Panc1 (cell line): ENCODE results near the gene DENND5B. TPM values are rescaled to one million over a fixed set of nuclear protein-coding genes. Genes with fewer than 3 reads are reported as not detected.
A peak's percentile ranks its signal among the peaks of the same experiment; 100 is the strongest.
"Not testable (repeated sequence)": the region's sequence is repeated elsewhere in the genome, so short reads cannot be mapped to it uniquely, and the experiment has no call there.

Experiments used
- ATAC-seq: fragments of 200-7000 bp; cut with Tn5 transposase; 2 replicates; pipeline ENCODE4 v1.9.1; 2020; ENCODE audit warnings: mild to moderate bottlenecking, moderate library complexity
- BruUV-seq: library from RNA; stranded (reverse); fragments of 400-500 nt; replicated peaks from 2 replicates; lab custom pipeline; 2021; lab: Mats Ljungman, UMichigan
- CTCF ChIA-PET: fragments of 300-600 bp; sonication (Branson Sonifier 250); formaldehyde crosslinking; loops from one replicate; lab custom pipeline; 2022; ENCODE audit warnings: antibody characterized with exemption; lab: Charles Lee
- POLR2A ChIA-PET: fragments of 300-600 bp; sonication (Branson Sonifier 250); formaldehyde crosslinking; loops from one replicate; lab custom pipeline; 2022; ENCODE audit warnings: antibody characterized with exemption; lab: Charles Lee
- DNase-seq: peaks from one replicate; pipeline ENCODE4 v3.0.0-alpha.2; 2010; ENCODE audit warnings: low read depth, low spot score
- H3K27ac ChIP-seq: 2 replicates; pipeline ENCODE4 v1.5.1; 2011; ENCODE audit warnings: mild to moderate bottlenecking, low read length, inconsistent platforms
- H3K27me3 ChIP-seq: fragments of 200-500 bp; sonication (Bioruptor generic); 2 replicates; pipeline ENCODE4 v1.6.0; 2014; ENCODE audit warnings: low read length, inconsistent platforms; ENCODE audit not compliant: control insufficient read depth, insufficient read depth
- H3K36me3 ChIP-seq: fragments of 200-500 bp; sonication (Bioruptor generic); 2 replicates; pipeline ENCODE4 v1.5.1; 2014; ENCODE audit warnings: inconsistent platforms, mild to moderate bottlenecking, low read length, moderate library complexity; ENCODE audit not compliant: control insufficient read depth, insufficient read depth
- H3K4me1 ChIP-seq: 2 replicates; pipeline ENCODE4 v1.5.1; 2011; ENCODE audit warnings: inconsistent platforms, mild to moderate bottlenecking, low read length, moderate library complexity; ENCODE audit not compliant: control insufficient read depth, insufficient read depth
- H3K4me3 ChIP-seq, 2 experiments: 2 replicates each; pipeline ENCODE4 v1.5.1; 2011 to 2012; ENCODE audit warnings: low read depth in 2 of 2, low read length in 2 of 2, mild to moderate bottlenecking in 2 of 2, inconsistent platforms in 1 of 2, moderate library complexity in 1 of 2
- H3K9me3 ChIP-seq: fragments of 200-500 bp; sonication (Bioruptor generic); 2 replicates; pipeline ENCODE4 v1.5.1; 2014; ENCODE audit warnings: low read depth, mild to moderate bottlenecking, inconsistent platforms, low read length, moderate library complexity; ENCODE audit not compliant: control insufficient read depth, insufficient read depth
- POLR2AphosphoS5 ChIP-seq: IDR thresholded peaks from 2 replicates; pipeline ENCODE4 v1.6.1; 2012; ENCODE audit warnings: mild to moderate bottlenecking, low read depth, low read length, moderate library complexity
- SIN3A ChIP-seq: IDR thresholded peaks from 2 replicates; pipeline ENCODE4 v1.6.1; 2012; ENCODE audit warnings: low read depth, mild to moderate bottlenecking, low read length, moderate library complexity, borderline replicate concordance; ENCODE audit not compliant: insufficient read depth
- TCF7L2 ChIP-seq: IDR thresholded peaks from 2 replicates; pipeline ENCODE4 v1.6.1; 2011; ENCODE audit warnings: mild to moderate bottlenecking, low read depth, low read length, inconsistent platforms
- in situ Hi-C: cut with HindIII; loops from 2 replicates; pipeline ENCODE4 v1.10.0; 2016; ENCODE audit warnings: low sequenced_read_pairs, low pct_unique_long_range_greater_than_20kb
- intact Hi-C: fragments of 100-400 bp; cut with micrococcal nuclease; formaldehyde crosslinking; loops from one replicate; pipeline ENCODE4 v1.10.0; 2022; ENCODE audit not compliant: unreplicated experiment
- total RNA-seq: library from RNA; stranded (reverse); gene quantifications from one replicate; pipeline ENCODE4 v1.2.1, GENCODE V29; 2021; ENCODE audit not compliant: unreplicated experiment
- TF ChIP-seq, protein P1 (sequence below): fragments of 450-650 bp; IDR thresholded peaks from 2 replicates; pipeline ENCODE4 v1.5.1; 2017; ENCODE audit warnings: mild to moderate bottlenecking
- TF ChIP-seq, protein P2 (sequence below), 2 experiments: IDR thresholded peaks; 2 replicates each; pipeline ENCODE4 v1.6.1; 2011 to 2012; ENCODE audit warnings: low read depth in 2 of 2, control low read depth in 1 of 2, low read length in 1 of 2, mild to moderate bottlenecking in 1 of 2, moderate library complexity in 1 of 2; ENCODE audit not compliant: insufficient read depth in 1 of 2

Gene DENND5B
- total RNA-seq, 1 experiment from 2014 or later: 36.8 TPM

- in situ Hi-C loops: no loop called here
- POLR2A ChIA-PET: no interaction called here
These were observed 203.9 kb downstream of the DENND5B start for GRCh38 chr12:31387011-31387410.

GRCh38 chr12:31386364-31386777, 204.6 kb downstream of the DENND5B start:
- CTCF ChIA-PET: no interaction called here
- intact Hi-C loops: no loop called here
- BruUV-seq: TSS peak; percentile 50
- no peak overlapping the region for H3K27ac ChIP-seq
- TF ChIP-seq, protein P1, sequence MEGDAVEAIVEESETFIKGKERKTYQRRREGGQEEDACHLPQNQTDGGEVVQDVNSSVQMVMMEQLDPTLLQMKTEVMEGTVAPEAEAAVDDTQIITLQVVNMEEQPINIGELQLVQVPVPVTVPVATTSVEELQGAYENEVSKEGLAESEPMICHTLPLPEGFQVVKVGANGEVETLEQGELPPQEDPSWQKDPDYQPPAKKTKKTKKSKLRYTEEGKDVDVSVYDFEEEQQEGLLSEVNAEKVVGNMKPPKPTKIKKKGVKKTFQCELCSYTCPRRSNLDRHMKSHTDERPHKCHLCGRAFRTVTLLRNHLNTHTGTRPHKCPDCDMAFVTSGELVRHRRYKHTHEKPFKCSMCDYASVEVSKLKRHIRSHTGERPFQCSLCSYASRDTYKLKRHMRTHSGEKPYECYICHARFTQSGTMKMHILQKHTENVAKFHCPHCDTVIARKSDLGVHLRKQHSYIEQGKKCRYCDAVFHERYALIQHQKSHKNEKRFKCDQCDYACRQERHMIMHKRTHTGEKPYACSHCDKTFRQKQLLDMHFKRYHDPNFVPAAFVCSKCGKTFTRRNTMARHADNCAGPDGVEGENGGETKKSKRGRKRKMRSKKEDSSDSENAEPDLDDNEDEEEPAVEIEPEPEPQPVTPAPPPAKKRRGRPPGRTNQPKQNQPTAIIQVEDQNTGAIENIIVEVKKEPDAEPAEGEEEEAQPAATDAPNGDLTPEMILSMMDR: no peak
- TF ChIP-seq SIN3A (no peak), POLR2AphosphoS5 (no peak), TCF7L2 (no peak)
- TF ChIP-seq, protein P2, sequence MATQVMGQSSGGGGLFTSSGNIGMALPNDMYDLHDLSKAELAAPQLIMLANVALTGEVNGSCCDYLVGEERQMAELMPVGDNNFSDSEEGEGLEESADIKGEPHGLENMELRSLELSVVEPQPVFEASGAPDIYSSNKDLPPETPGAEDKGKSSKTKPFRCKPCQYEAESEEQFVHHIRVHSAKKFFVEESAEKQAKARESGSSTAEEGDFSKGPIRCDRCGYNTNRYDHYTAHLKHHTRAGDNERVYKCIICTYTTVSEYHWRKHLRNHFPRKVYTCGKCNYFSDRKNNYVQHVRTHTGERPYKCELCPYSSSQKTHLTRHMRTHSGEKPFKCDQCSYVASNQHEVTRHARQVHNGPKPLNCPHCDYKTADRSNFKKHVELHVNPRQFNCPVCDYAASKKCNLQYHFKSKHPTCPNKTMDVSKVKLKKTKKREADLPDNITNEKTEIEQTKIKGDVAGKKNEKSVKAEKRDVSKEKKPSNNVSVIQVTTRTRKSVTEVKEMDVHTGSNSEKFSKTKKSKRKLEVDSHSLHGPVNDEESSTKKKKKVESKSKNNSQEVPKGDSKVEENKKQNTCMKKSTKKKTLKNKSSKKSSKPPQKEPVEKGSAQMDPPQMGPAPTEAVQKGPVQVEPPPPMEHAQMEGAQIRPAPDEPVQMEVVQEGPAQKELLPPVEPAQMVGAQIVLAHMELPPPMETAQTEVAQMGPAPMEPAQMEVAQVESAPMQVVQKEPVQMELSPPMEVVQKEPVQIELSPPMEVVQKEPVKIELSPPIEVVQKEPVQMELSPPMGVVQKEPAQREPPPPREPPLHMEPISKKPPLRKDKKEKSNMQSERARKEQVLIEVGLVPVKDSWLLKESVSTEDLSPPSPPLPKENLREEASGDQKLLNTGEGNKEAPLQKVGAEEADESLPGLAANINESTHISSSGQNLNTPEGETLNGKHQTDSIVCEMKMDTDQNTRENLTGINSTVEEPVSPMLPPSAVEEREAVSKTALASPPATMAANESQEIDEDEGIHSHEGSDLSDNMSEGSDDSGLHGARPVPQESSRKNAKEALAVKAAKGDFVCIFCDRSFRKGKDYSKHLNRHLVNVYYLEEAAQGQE (IDR thresholded peaks at IDR 0.05; ENCODE audit: insufficient read depth in 1 of 2, low read depth in 2 of 2, low read length in 1 of 2): no peak
- POLR2A ChIA-PET: no interaction called here
- no peaks in the 10 kb centered on the region for H3K27me3 ChIP-seq
- DNase-seq (no peak), ATAC-seq (no peak)
- 0 out of 2 replicates have a peak, but pooled peaks cover 7% of the 10 kb centered on the region for H3K36me3 ChIP-seq
- H3K4me1 ChIP-seq: no peaks in the 10 kb centered on the region
- H3K9me3 ChIP-seq: no peaks in the 10 kb centered on the region
- no peak overlapping the region for H3K4me3 ChIP-seq
- in situ Hi-C loops: no loop called here

More at GRCh38 chr12:31387011-31387410, 203.9 kb downstream of the DENND5B start:
- H3K9me3 ChIP-seq: no peaks in the 10 kb centered on the region
- no peak for ATAC-seq
- H3K36me3 ChIP-seq: 0 out of 2 replicates have a peak, but pooled peaks cover 7% of the 10 kb centered on the region
- no peak overlapping the region for H3K4me3 ChIP-seq
- no peak overlapping the region for H3K27ac ChIP-seq
- no peak for DNase-seq
- no peaks in the 10 kb centered on the region for H3K4me1 ChIP-seq
- intact Hi-C loops: no loop called here
- TF ChIP-seq, protein P2 (IDR thresholded peaks at IDR 0.05; ENCODE audit: insufficient read depth in 1 of 2, low read depth in 2 of 2, low read length in 1 of 2): no peak
- TF ChIP-seq POLR2AphosphoS5: no peak
- TF ChIP-seq, protein P1: no peak
- no peak for TF ChIP-seq TCF7L2
- no peak for TF ChIP-seq SIN3A
- no peaks in the 10 kb centered on the region for H3K27me3 ChIP-seq
- no TSS peak for BruUV-seq
- CTCF ChIA-PET: no interaction called here

DNA sequence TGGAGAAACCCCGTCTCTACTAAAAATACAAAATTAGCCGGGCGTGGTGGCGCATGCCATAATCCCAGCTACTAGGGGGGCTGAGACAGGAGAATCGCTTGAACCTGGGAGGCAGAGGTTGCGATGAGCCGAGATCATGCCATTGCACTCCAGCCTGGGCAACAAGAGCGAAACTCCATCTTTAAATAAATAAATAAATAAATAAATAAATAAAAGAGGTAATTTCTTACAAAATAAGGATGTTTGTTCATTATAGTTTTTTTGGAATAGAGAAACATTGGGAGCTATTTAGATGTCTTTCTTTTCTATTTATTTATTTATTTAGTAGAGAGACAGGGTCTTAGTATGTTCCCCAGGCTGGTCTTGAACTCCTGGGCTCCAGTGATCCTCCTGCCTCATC, 213.7 kb downstream of the DENND5B start:
- intact Hi-C loops, CTCF ChIA-PET, H3K4me3 ChIP-seq, in situ Hi-C loops, H3K4me1 ChIP-seq, DNase-seq, H3K27ac ChIP-seq, H3K27me3 ChIP-seq, H3K36me3 ChIP-seq, H3K9me3 ChIP-seq, ATAC-seq, BruUV-seq: not testable (repeated sequence)
- POLR2A ChIA-PET: interaction anchor here (0.6 kb wide), 1 partner anchor 94 kb away, joined by 3 read pairs; no protein-coding TSS in a partner anchor
